Measurements from ENCODE around the gene COL16A1. TPM values are rescaled to one million over a fixed set of nuclear protein-coding genes. Genes with fewer than 3 reads are reported as not detected.

COL16A1 gene
- total RNA-seq, 6 donors from 2014 or later = 15.2 to 103 (median 40.7) TPM

GRCh38 chr1:31706384-31707058 is 2.7 kb upstream of the COL16A1 start:
- 87 to 88% methylated on average over 8 to 14 of the region's 15 CpGs for WGBS, 2 donors
- Histone ChIP-seq H3K4me1 (peaks cover 16 to 27% (median 17%) of the 10 kb centered on the region in 4 donors), H3K27me3 (peaks cover 0 to 13% (median 5%) of the 10 kb centered on the region in 4 donors)

GRCh38 chr1:31705080-31705866 is 1.5 kb upstream of the COL16A1 start:
- H3K4me3 ChIP-seq = peak overlapping the region in 2 of 4 donors; percentile 36 to 46
- TF ChIP-seq POLR2AphosphoS5 (IDR thresholded peaks at IDR 0.05) = no peak
- TF ChIP-seq, protein P1, sequence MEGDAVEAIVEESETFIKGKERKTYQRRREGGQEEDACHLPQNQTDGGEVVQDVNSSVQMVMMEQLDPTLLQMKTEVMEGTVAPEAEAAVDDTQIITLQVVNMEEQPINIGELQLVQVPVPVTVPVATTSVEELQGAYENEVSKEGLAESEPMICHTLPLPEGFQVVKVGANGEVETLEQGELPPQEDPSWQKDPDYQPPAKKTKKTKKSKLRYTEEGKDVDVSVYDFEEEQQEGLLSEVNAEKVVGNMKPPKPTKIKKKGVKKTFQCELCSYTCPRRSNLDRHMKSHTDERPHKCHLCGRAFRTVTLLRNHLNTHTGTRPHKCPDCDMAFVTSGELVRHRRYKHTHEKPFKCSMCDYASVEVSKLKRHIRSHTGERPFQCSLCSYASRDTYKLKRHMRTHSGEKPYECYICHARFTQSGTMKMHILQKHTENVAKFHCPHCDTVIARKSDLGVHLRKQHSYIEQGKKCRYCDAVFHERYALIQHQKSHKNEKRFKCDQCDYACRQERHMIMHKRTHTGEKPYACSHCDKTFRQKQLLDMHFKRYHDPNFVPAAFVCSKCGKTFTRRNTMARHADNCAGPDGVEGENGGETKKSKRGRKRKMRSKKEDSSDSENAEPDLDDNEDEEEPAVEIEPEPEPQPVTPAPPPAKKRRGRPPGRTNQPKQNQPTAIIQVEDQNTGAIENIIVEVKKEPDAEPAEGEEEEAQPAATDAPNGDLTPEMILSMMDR (IDR thresholded peaks at IDR 0.05) = peak in 2 of 6 experiments; percentile 12 to 19
- no peaks in the 10 kb centered on the region for H3K9me3 ChIP-seq
- peak overlapping the region; percentile 65 to 85 (median 76) for H3K27ac ChIP-seq
- H3K4me1 ChIP-seq = peaks cover 20 to 32% (median 23%) of the 10 kb centered on the region in 4 donors
- peak in 1 of 2 donors; percentile 16 for ATAC-seq (ENCODE audit: low FRiP score in 2 of 2)
- WGBS, 2 donors = 32 to 37% methylated on average over 12 to 23 of the region's 23 CpGs
- peak; percentile 48 to 85 for DNase-seq
- H3K27me3 ChIP-seq = peaks cover 0 to 13% (median 5%) of the 10 kb centered on the region in 4 donors
- no peaks in the 10 kb centered on the region for H3K36me3 ChIP-seq

More at GRCh38 chr1:31706384-31707058, 2.7 kb upstream of the COL16A1 start:
- no peak for DNase-seq
- no peak overlapping the region for H3K4me3 ChIP-seq
- H3K27ac ChIP-seq = no peak overlapping the region
- ATAC-seq (ENCODE audit: low FRiP score in 2 of 2) = no peak
- TF ChIP-seq, protein P1 (IDR thresholded peaks at IDR 0.05) = no peak
- H3K36me3 ChIP-seq = no peaks in the 10 kb centered on the region
- no peaks in the 10 kb centered on the region for H3K9me3 ChIP-seq

DNA sequence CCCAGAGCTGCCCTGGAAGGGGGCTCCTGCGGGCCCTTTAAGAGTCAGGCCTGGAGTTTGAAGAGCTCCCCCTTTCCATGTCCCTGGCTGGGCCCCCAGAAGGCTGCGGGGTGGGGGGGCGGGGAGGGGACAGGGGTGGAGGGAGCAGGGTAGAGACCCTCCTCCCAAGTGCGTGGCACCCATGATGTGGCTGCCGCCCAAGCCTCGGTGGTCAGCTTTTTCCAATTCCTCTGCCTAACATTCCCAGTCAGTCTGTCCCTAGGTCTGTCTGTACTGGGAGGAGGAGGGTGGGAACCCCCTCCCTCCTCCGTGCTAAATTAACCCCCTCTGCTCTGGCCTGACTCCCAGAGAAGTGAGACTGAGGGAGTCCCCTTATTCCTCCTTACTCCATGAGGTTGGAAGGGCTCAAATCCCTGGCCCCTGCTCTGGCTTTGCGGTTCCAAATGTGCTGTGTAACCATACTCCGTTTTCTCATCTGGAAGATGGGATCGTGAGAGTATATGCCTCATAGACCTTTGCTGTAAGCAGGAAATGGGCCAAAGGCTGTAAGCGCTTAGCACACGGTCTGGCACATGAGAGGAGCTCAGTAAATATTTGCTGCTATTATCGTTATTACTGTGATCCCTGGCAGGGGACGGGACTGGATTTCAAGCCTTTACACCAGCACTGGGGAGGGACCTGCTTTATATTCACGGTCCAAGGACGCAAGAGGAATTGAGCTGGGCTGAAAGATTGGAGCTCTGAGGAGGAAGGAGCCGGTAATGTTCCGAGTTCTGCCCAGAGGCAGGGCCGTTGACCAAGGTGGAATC is 658 bp upstream of the COL16A1 start:
- TF ChIP-seq EP300 (IDR thresholded peaks at IDR 0.05) = no peak
- TF ChIP-seq POLR2AphosphoS5 (IDR thresholded peaks at IDR 0.05) = no peak
- TF ChIP-seq, protein P1 (IDR thresholded peaks at IDR 0.05) = no peak
- no peak for TF ChIP-seq POLR2A (IDR thresholded peaks at IDR 0.05)
- Histone ChIP-seq H3K4me3 (peak overlapping the region; percentile 2 to 46 (median 29)), H3K4me1 (peaks cover 22 to 34% (median 24%) of the 10 kb centered on the region in 4 donors), H3K27ac (peak overlapping the region; percentile 65 to 85 (median 76)), H3K27me3 (peaks cover 0 to 13% (median 5%) of the 10 kb centered on the region in 4 donors), H3K36me3 (no peaks in the 10 kb centered on the region), H3K9me3 (no peaks in the 10 kb centered on the region)
- WGBS, 2 donors = 7 to 8% methylated on average over 13 to 18 of the region's 19 CpGs
- DNase-seq = no peak
- peak; percentile 12 to 56 for ATAC-seq (ENCODE audit: low FRiP score in 2 of 2)

DNA sequence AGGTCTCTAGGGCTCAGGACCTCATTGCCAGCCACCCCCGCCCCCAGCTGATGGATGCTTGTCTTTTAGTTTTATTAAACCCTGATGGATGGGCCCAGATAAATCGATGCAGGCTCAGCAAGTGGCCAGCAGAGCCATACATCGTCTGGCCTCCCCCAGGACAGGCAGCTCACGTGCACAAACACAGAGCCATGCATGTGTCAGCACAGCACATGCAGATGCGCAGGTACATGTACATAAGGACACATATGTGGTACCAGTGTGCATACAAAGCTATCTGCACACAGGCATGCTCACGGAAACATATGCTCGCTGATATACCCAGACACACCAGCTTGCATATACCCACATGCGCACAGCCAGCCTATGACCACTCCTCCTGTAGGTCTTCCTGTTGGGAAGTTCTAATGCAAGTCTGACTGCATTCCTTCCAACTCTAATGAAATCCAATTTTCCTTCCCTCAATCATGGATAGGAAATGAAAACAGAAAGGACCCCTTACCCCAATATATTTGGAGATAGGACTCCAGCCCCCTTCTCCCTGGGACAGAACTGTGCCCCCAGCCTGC is 897 bp downstream of the COL16A1 start:
- ATAC-seq (ENCODE audit: low FRiP score in 2 of 2) (no peak), DNase-seq (no peak)
- Histone ChIP-seq H3K9me3 (no peaks in the 10 kb centered on the region), H3K4me3 (peak overlapping the region in 3 of 4 donors; percentile 22 to 46 (median 36)), H3K36me3 (no peaks in the 10 kb centered on the region), H3K4me1 (peaks cover 22 to 38% (median 24%) of the 10 kb centered on the region in 4 donors), H3K27me3 (peaks cover 0 to 13% (median 5%) of the 10 kb centered on the region in 4 donors), H3K27ac (peak overlapping the region in 3 of 4 donors; percentile 75 to 85 (median 76))
- WGBS, 2 donors = 75 to 86% methylated on average over 4 to 8 of the region's 8 CpGs
- no peak for TF ChIP-seq EP300 (IDR thresholded peaks at IDR 0.05)
- TF ChIP-seq POLR2AphosphoS5 (IDR thresholded peaks at IDR 0.05) = no peak
- TF ChIP-seq, protein P1 (IDR thresholded peaks at IDR 0.05) = no peak
- TF ChIP-seq POLR2A (IDR thresholded peaks at IDR 0.05) = no peak
